Kidney (tissue), 14 donors: ENCODE results near the gene CDC7. TPM values are rescaled to one million over a fixed set of nuclear protein-coding genes. Genes with fewer than 3 reads are reported as not detected.
A peak's percentile ranks its signal among the peaks of the same experiment; 100 is the strongest.

Source experiments
- DNase-seq, 5 donors: peaks; one replicate each; pipeline ENCODE4 v3.0.0-alpha.2; 2013 to 2020
- FAIRE-seq: peaks from 2 replicates; lab custom pipeline; 2012; peaks lifted over from hg19 to GRCh38; lab: Jason Lieb, UNC
- H3K27ac ChIP-seq, 2 donors: one replicate each; pipeline ENCODE4 v1.7.0; 2013; ENCODE audit warnings: low read depth in 2 of 2, low read length in 2 of 2, inconsistent platforms in 1 of 2
- H3K27me3 ChIP-seq: one replicate; pipeline ENCODE4 v1.7.1; 2013; ENCODE audit warnings: low read length, inconsistent platforms; ENCODE audit not compliant: control insufficient read depth, insufficient read depth
- H3K36me3 ChIP-seq, 3 donors: one replicate each; pipeline versions ENCODE4 v1.7.0 to v1.7.1; 2013; ENCODE audit warnings: low read length in 3 of 3, control low read depth in 1 of 3, inconsistent platforms in 1 of 3; ENCODE audit not compliant: insufficient read depth in 3 of 3, control insufficient read depth in 2 of 3
- H3K4me1 ChIP-seq, 3 donors: one replicate each; pipeline versions ENCODE4 v1.7.0 to v1.7.1; 2013; ENCODE audit warnings: low read length in 3 of 3, inconsistent platforms in 1 of 3, low read depth in 1 of 3; ENCODE audit not compliant: control insufficient read depth in 2 of 3, insufficient read depth in 2 of 3
- H3K4me3 ChIP-seq, 3 donors: one replicate each; pipeline versions ENCODE4 v1.7.0 to v1.8.1; 2013; ENCODE audit warnings: low read length in 3 of 3, control low read depth in 1 of 3, inconsistent platforms in 1 of 3
- H3K9ac ChIP-seq, 3 donors: one replicate each; pipeline versions ENCODE4 v1.7.0 to v1.7.1; 2013; ENCODE audit warnings: low read length in 3 of 3, control low read depth in 1 of 3, inconsistent platforms in 1 of 3
- H3K9me3 ChIP-seq, 3 donors: one replicate each; pipeline versions ENCODE4 v1.7.0 to v1.7.1; 2013; ENCODE audit warnings: low read length in 3 of 3, control low read depth in 1 of 3, inconsistent platforms in 1 of 3; ENCODE audit not compliant: control insufficient read depth in 2 of 3, insufficient read depth in 1 of 3
- CTCF ChIP-seq: IDR thresholded peaks from 3 replicates; pipeline ENCODE4 v1.5.1; 2012; ENCODE audit warnings: mild to moderate bottlenecking, moderate library complexity, borderline replicate concordance; ENCODE audit not compliant: insufficient read depth; ENCODE audit errors: extremely low read depth
- intact Hi-C: fragments of 100-400 bp; cut with DNase I; formaldehyde crosslinking; loops from one replicate; pipeline ENCODE4 v1.11.1; 2022
- polyA plus RNA-seq: library from polyadenylated mRNA; stranded (reverse); fragments of 350-450 nt; fragmentation: Illumina TruSeq; extraction: RNeasy Lipid Tissue Mini Kit (QIAGEN cat#74804); gene quantifications from one replicate; pipeline ENCODE4 v1.2.3, GENCODE V29; 2014; ENCODE audit warnings: low read depth, low replicate concordance; ENCODE audit not compliant: insufficient read depth
- total RNA-seq: library from RNA; stranded (reverse); fragmentation: NEBNext Ultra II Directional; extraction: Animal tissue kit (Norgen Biotek cat#: 25700); gene quantifications from one replicate; pipeline ENCODE4 v1.2.1, GENCODE V29; 2021
- donor health status: control.
- donor health status: control.
- donor health status: control.
- donor health status: control.
- donor health status: control.
- donor health status: DM: yes; HTN: yes; CAD: no.
- donor health status: Normal renal cell carcinoma (clear cell type).

Gene CDC7
- total and polyA plus RNA-seq, 2 donors from 2014 or later = 1.4 to 3.2 TPM

GRCh38 chr1:91546876-91547275 is 46.2 kb downstream of the CDC7 start:
- H3K27me3 ChIP-seq = no peaks in the 10 kb centered on the region
- H3K36me3 ChIP-seq = no peaks in the 10 kb centered on the region
- H3K9me3 ChIP-seq = no peaks in the 10 kb centered on the region
- no peak overlapping the region for H3K27ac ChIP-seq
- intact Hi-C loops = no loop called here
- TF ChIP-seq CTCF = no peak
- H3K4me3 ChIP-seq = no peak overlapping the region
- no peaks in the 10 kb centered on the region for H3K4me1 ChIP-seq
- no peak overlapping the region for H3K9ac ChIP-seq
- FAIRE-seq (no peak), DNase-seq (peak in 1 of 5 donors; percentile 67)

- intact Hi-C loops = no loop called here
- no peak overlapping the region for H3K4me3 ChIP-seq
- FAIRE-seq (no peak), DNase-seq (no peak)
- no peaks in the 10 kb centered on the region for H3K36me3 ChIP-seq
- no peak overlapping the region for H3K9ac ChIP-seq
- no peaks in the 10 kb centered on the region for H3K4me1 ChIP-seq
- no peaks in the 10 kb centered on the region for H3K27me3 ChIP-seq
- H3K9me3 ChIP-seq = no peaks in the 10 kb centered on the region
- TF ChIP-seq CTCF = no peak
- H3K27ac ChIP-seq = no peak overlapping the region
These were observed 47.9 kb downstream of the CDC7 start for GRCh38 chr1:91548376-91549040.

GRCh38 chr1:91549041-91549735 is 48.5 kb downstream of the CDC7 start:
- Histone ChIP-seq H3K36me3 (no peaks in the 10 kb centered on the region), H3K27ac (no peak overlapping the region), H3K4me3 (no peak overlapping the region), H3K9me3 (no peaks in the 10 kb centered on the region), H3K9ac (no peak overlapping the region), H3K4me1 (no peaks in the 10 kb centered on the region), H3K27me3 (no peaks in the 10 kb centered on the region)
- no peak for DNase-seq
- FAIRE-seq = no peak
- intact Hi-C loops = no loop called here
- no peak for TF ChIP-seq CTCF
